CD4-positive, alpha-beta T cell (primary cell): ENCODE data around the gene CARD10. TPM values are rescaled to one million over a fixed set of nuclear protein-coding genes. Genes with fewer than 3 reads are reported as not detected.

Experiments
- ATAC-seq: fragments of 200-7000 bp; cut with Tn5 transposase; one replicate; pipeline ENCODE4 v1.10.0; 2022; ENCODE audit warnings: mild to moderate bottlenecking; ENCODE audit not compliant: poor library complexity
- CTCF ChIA-PET: fragments of 350-600 bp; sonication (Branson Sonifier 250); formaldehyde crosslinking; loops from one replicate; lab custom pipeline; 2021; ENCODE audit warnings: antibody characterized with exemption, inconsistent platforms; lab: Charles Lee
- POLR2A ChIA-PET: fragments of 350-600 bp; sonication (Branson Sonifier 250); formaldehyde crosslinking; loops from one replicate; lab custom pipeline; 2021; ENCODE audit warnings: antibody characterized with exemption, inconsistent platforms; lab: Charles Lee
- DNase-seq, 14 experiments: peaks; one replicate each; pipeline ENCODE4 v3.0.0-alpha.2; 2013 to 2020; ENCODE audit warnings: mixed read lengths in 2 of 14
- H3K27ac ChIP-seq, 2 donors: one replicate each; pipeline versions ENCODE4 v1.5.1 to v1.7.0; 2013; ENCODE audit warnings: low read length in 2 of 2, low read depth in 1 of 2, mild to moderate bottlenecking in 1 of 2
- H3K27me3 ChIP-seq, 2 experiments: 1 replicate in 1 of 2; 2 replicates in 1 of 2; pipeline versions ENCODE4 v1.6.1 to v1.7.0; 2013; ENCODE audit warnings: low read length in 2 of 2, control low read depth in 1 of 2, mild to moderate bottlenecking in 1 of 2, moderate library complexity in 1 of 2; ENCODE audit not compliant: insufficient read depth in 2 of 2, control insufficient read depth in 1 of 2
- H3K36me3 ChIP-seq: one replicate; pipeline ENCODE4 v1.6.1; 2013; ENCODE audit warnings: low read length, control low read depth; ENCODE audit not compliant: insufficient read depth
- H3K4me1 ChIP-seq: one replicate; pipeline ENCODE4 v1.6.1; 2013; ENCODE audit warnings: low read length, control low read depth; ENCODE audit not compliant: insufficient read depth
- H3K4me3 ChIP-seq: one replicate; pipeline ENCODE4 v1.5.1; 2013; ENCODE audit warnings: mild to moderate bottlenecking, low read length, moderate library complexity
- H3K9me3 ChIP-seq, 2 experiments: 1 replicate in 1 of 2; 2 replicates in 1 of 2; pipeline versions ENCODE4 v1.6.1 to v1.7.0; 2013; ENCODE audit warnings: low read length in 2 of 2, mild to moderate bottlenecking in 2 of 2, control low read depth in 1 of 2, moderate library complexity in 1 of 2; ENCODE audit not compliant: control insufficient read depth in 1 of 2, insufficient read depth in 1 of 2
- H3K27ac Mint-ChIP-seq: one replicate; pipeline ENCODE4 v1.8.0; 2020; ENCODE audit warnings: mixed read lengths
- H3K27me3 Mint-ChIP-seq: one replicate; pipeline ENCODE4 v1.8.0; 2021; ENCODE audit warnings: mixed read lengths
- H3K36me3 Mint-ChIP-seq: one replicate; pipeline ENCODE4 v1.8.0; 2021; ENCODE audit warnings: low read depth, mixed read lengths
- H3K4me1 Mint-ChIP-seq: one replicate; pipeline ENCODE4 v1.8.0; 2021; ENCODE audit warnings: low read depth, mixed read lengths
- H3K4me3 Mint-ChIP-seq: one replicate; pipeline ENCODE4 v1.8.0; 2020; ENCODE audit warnings: mild to moderate bottlenecking, mixed read lengths
- H3K9me3 Mint-ChIP-seq: one replicate; pipeline ENCODE4 v1.8.0; 2020; ENCODE audit warnings: mixed read lengths
- CTCF ChIP-seq: fragments of 200-600 bp; IDR thresholded peaks from one replicate; pipeline ENCODE4 v1.8.0; 2022; ENCODE audit warnings: antibody characterized with exemption, mild to moderate bottlenecking
- intact Hi-C, 2 experiments: fragments of 100-400 bp; cut with DNase I in 1 of 2; cut with micrococcal nuclease in 1 of 2; formaldehyde crosslinking; loops; one replicate each; pipeline versions ENCODE4 v1.15.1 to v1.9.0; 2023 to 2025; cut with DNase I, micrococcal nuclease
- total RNA-seq, 174 experiments: library from RNA in 2 of 174; stranded (reverse) in 2 of 174; gene quantifications; one replicate each; pipeline ENCODE4 v1.2.3 and lab custom pipeline; 2021 to 2026

Gene CARD10
- total RNA-seq, 2 experiments from 2014 or later: 0.20 to 0.63 TPM

DNA sequence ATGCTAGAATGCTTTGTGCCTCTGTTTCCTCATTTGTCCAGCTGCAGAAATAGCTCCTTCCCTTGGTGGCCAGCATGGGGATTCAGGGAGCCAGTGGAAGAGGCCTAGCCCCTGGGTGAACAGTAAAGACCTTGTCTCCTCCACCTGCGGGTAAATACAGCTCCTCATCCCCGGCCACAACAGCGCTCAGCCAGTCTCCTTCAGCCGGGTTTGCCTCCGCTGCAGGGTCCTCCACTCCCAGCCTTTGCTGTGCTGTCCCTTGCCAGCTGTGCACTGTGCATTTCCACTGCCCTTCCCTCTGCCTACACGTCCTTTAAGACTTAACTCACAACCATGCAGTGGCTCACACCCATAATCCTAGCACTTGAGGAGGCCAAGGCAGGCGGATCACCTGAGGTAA, 39.6 kb upstream of the CARD10 start:
- ChIA-PET CTCF (interaction anchor here (0.8 to 2.6 kb wide), 3 partner anchors 8 to 34 kb away, joined by 3 to 9 read pairs (median 3); no protein-coding TSS in a partner anchor), POLR2A (interaction anchor here (0.7 kb wide), 1 partner anchor 381 kb away, joined by 3 read pairs; no protein-coding TSS in a partner anchor)
- Mint-ChIP-seq H3K27ac (no peak overlapping the region), H3K36me3 (no peaks in the 10 kb centered on the region), H3K27me3 (peaks cover 68% of the 10 kb centered on the region), H3K4me3 (no peak overlapping the region), H3K4me1 (peaks cover 21% of the 10 kb centered on the region), H3K9me3 (no peaks in the 10 kb centered on the region)
- Histone ChIP-seq H3K4me1 (peaks cover 21% of the 10 kb centered on the region), H3K36me3 (no peaks in the 10 kb centered on the region), H3K27me3 (peaks cover 26 to 42% of the 10 kb centered on the region in 2 experiments), H3K27ac (no peak overlapping the region), H3K9me3 (peaks cover 0 to 15% of the 10 kb centered on the region in 2 experiments), H3K4me3 (no peak overlapping the region)
- TF ChIP-seq CTCF: no peak
- ATAC-seq: no peak
- intact Hi-C loops: no loop called here
- DNase-seq: no peak

DNA sequence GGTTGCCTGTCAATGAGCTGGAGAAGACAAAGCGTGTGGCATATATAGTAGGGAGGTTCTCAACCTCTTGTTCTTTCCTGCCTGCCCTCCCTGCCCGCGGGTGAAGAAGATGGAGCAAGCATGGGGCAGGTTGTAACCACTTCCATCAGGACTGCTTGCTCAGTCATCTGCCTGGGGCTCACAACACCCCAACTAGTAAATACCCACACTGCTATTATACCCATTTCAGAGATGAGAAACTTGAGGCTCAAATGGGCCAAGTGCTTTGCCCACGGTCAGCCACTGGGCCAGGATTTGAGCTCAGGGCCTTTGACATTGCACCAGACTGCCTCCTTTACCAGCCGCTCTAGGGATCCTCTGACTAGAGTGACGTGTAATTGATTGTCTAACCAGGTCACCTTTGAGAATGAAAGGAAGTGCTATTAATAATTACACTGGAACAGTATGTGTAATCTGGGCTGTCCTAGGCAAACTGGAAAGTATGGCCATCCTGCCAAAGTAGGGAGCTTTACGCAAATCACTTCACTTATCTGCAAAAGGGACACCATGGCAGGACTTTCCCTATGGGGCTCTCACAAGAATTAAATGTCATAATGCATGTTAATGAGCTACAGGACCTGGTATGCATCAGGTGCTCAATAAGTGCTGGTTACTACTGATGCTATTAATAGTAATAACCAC, 38.2 kb upstream of the CARD10 start:
- ChIA-PET POLR2A (no interaction called here), CTCF (interaction anchor here (2.6 kb wide), 1 partner anchor 9 kb away, joined by 9 read pairs; no protein-coding TSS in a partner anchor)
- DNase-seq (no peak), ATAC-seq (no peak)
- Histone ChIP-seq H3K9me3 (peaks cover 0 to 15% of the 10 kb centered on the region in 2 experiments), H3K4me1 (peaks cover 21% of the 10 kb centered on the region), H3K27ac (no peak overlapping the region), H3K36me3 (no peaks in the 10 kb centered on the region), H3K27me3 (peaks cover 23 to 31% of the 10 kb centered on the region in 2 experiments), H3K4me3 (no peak overlapping the region)
- H3K9me3 Mint-ChIP-seq: no peaks in the 10 kb centered on the region
- no peak for TF ChIP-seq CTCF
- H3K27ac Mint-ChIP-seq: no peak overlapping the region
- peaks cover 62% of the 10 kb centered on the region for H3K27me3 Mint-ChIP-seq
- H3K4me3 Mint-ChIP-seq: no peak overlapping the region
- peaks cover 14% of the 10 kb centered on the region for H3K4me1 Mint-ChIP-seq
- no peaks in the 10 kb centered on the region for H3K36me3 Mint-ChIP-seq
- intact Hi-C loops: no loop called here

DNA sequence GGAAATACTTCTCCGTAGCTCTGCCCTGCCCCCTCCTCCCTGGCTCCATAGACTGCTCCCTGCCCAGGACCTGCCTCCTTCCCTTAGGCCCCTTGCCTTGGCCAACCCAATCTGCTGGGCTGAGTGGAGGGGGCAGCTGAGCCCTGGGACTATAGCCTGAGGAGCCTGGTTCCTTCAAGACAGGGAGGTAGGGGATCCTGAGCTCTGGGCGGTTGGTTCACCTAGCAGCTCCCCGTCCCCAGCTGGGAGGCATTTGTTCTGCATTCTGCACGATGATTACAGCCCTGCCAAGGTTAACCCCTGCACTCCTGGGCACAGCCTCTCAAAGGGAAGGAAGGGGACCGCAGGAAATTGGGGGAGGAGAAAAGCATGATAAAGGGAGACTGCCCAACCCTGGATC, 37.5 kb upstream of the CARD10 start:
- no peaks in the 10 kb centered on the region for H3K36me3 ChIP-seq
- H3K9me3 Mint-ChIP-seq: no peaks in the 10 kb centered on the region

More for the DNA sequence above, 37.5 kb upstream of the CARD10 start:
- Histone ChIP-seq H3K4me1 (peaks cover 15% of the 10 kb centered on the region), H3K4me3 (no peak overlapping the region), H3K27ac (no peak overlapping the region), H3K9me3 (peaks cover 0 to 12% of the 10 kb centered on the region in 2 experiments), H3K27me3 (peaks cover 15 to 24% of the 10 kb centered on the region in 2 experiments)
- no peak overlapping the region for H3K4me3 Mint-ChIP-seq
- intact Hi-C loops: no loop called here
- H3K4me1 Mint-ChIP-seq: peaks cover 8% of the 10 kb centered on the region
- ATAC-seq: no peak
- peaks cover 55% of the 10 kb centered on the region for H3K27me3 Mint-ChIP-seq
- no peak for TF ChIP-seq CTCF
- no peaks in the 10 kb centered on the region for H3K36me3 Mint-ChIP-seq
- CTCF ChIA-PET: interaction anchor here (2.6 kb wide), 1 partner anchor 10 kb away, joined by 9 read pairs; no protein-coding TSS in a partner anchor
- POLR2A ChIA-PET: no interaction called here
- no peak overlapping the region for H3K27ac Mint-ChIP-seq
- no peak for DNase-seq
